GM21528 (cell line): ENCODE results near the gene RAMACL.
A peak's percentile ranks its signal among the peaks of the same experiment; 100 is the strongest.

ENCODE experiments used
- ATAC-seq: cut with Tn5 transposase; IDR thresholded peaks from one replicate; pipeline ENCODE4 v1.9.1; 2021; ENCODE audit warnings: mild to moderate bottlenecking, moderate library complexity; ENCODE audit not compliant: unreplicated experiment, low FRiP score

Gene RAMACL

GRCh38 chr6:166561771-166562359, 24.6 kb downstream of the RAMACL start:
- no peak for ATAC-seq

- ATAC-seq = no peak
Measured at GRCh38 chr6:166560222-166560621, 26.3 kb downstream of the RAMACL start.

DNA sequence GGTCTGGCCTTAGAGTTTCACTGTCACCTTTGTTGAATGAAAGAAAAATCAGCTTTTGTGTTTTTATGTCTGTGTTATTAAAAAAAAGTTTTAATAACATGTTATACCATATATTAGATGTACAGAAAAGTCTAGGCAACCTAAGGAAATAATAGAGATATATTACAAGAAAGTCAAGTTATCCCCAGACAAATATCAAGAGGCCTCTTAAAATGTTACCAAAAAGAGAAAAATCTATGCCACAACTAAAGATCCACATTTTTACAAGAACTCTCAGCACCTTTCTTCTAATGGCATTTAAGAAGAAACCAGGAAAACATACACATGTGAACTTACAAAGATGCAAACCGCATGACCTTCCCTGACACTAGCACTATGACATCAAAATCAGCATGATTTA, 26.8 kb downstream of the RAMACL start:
- ATAC-seq = no peak

GRCh38 chr6:166559211-166559610, 27.3 kb downstream of the RAMACL start:
- no peak for ATAC-seq

GRCh38 chr6:166558156-166559005, 28.1 kb downstream of the RAMACL start:
- no peak for ATAC-seq

GRCh38 chr6:166556863-166557322, 29.6 kb downstream of the RAMACL start:
- no peak for ATAC-seq

GRCh38 chr6:166556336-166556735, 30.1 kb downstream of the RAMACL start:
- no peak for ATAC-seq

DNA sequence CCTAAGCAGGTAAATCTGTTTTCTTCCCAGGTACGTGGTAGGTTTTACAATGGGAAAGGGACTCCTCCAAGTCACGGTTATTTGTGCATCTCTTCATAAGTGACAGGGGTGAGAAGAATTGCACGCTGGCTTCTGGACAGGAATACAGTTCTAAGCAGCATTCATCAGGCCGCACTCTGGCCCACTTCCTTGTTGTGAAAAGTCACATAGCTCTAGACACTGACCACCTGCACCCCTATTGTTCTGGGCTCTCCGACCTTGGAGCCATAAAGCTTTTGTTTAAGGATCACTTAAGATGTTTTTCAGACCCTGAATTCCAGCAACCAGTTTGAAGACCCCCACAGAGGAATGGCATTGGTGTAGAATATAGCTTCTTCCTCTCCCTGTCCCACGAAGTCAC, 31.4 kb downstream of the RAMACL start:
- no peak for ATAC-seq

DNA sequence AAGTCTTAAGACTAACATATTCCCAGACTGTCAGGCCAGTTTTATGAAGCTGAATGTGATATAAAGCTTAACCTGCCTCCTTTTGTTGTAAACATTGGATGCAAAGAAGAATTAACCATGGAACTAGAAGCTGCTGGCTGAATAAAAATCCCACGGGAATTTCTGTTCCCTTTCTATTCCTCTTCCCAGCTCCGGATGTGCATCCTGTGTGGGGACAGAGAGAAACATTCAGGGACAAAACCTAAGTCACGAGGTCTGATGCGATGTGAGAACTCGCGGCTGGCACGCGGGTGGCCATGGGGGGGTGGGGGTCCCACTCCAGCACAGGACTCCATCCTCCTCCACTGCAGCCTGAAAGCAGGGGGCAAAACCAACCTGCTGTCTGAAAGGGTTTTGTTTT, 32.2 kb downstream of the RAMACL start:
- no peak for ATAC-seq

DNA sequence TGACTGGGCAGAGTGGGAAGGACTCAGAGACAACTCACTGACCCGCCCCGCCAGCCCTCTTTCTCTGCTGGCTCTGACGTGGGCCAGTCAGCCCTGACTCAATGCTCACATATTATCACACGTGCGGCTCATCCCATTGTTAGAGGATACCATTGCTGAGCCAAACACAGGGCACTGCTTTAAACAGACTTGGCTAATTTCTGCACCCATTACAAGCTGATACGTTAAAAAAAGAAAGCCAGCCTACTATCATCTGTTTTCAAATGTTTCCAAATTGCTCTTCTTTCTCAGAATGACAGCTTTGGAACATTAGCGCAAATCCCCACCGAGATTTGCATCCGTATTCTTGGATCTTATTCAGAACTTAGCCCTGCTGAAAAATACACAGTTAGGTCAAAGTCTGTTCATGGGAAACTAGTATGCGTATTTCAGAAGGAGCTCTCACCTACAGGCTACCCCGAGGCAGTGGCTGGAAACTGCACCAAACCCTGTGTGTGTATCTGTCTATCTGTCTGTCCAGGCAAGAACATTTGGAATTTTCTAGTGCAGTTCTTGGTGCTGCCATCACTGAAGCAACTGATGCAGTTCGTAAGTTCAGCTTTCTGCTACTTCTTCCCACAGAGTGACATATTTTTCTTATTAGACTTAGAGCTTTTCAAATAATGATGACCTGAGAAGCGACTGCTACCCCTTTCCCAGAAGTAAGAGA, 32.8 kb downstream of the RAMACL start:
- no peak for ATAC-seq

- ATAC-seq = no peak
Measured at GRCh38 chr6:166552600-166552999, 33.9 kb downstream of the RAMACL start.

- no peak for ATAC-seq
Measured at GRCh38 chr6:166551754-166552495, 34.6 kb downstream of the RAMACL start.

- no peak for ATAC-seq
Measured at GRCh38 chr6:166546653-166547052, 39.8 kb downstream of the RAMACL start.

DNA sequence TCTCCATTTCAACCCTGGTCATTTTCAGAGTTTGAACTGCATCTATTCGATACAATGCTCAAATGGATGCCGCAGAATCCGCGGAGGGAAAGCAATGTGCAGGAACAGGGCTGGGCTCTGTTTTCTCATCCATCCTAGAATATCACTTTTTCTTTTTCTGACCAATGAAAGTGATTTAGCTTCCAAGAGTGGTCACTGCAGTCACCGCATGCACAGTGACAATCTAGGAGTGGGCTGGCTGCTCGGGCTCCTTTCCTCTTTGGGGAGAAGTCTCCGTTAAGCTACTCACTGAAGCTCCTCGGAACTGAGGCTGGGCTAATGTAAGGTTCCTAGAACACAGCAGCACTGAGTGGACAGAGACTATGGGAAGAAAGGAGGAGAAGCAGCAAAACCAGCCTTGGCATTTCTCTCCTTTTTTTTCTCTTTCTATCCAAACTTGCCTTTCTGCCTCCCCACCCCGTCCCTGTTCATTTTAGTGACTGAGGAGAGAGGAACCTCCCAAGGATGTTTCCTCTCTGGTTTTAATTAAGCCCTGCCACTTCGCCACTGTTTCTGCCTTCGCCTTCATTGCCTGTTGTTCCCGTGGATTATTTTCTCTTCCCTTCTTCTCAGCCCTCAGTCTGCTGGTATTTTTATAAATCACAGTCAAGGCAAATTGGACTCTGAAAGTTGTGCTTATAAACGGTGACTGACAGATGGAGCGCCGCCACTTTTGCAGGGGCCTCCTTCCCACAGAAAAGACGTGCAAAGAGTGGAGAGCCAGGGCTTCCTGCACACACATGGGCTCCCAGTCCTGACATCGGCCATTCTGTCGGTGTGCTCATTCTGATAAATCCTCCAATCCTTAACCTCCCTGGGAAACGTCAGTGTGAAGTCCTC, 41.1 kb downstream of the RAMACL start:
- ATAC-seq = no peak

GRCh38 chr6:166544296-166544605, 42.2 kb downstream of the RAMACL start:
- ATAC-seq = no peak

GRCh38 chr6:166543603-166544295, 42.7 kb downstream of the RAMACL start:
- no peak for ATAC-seq

GRCh38 chr6:166542580-166542912, 43.9 kb downstream of the RAMACL start:
- no peak for ATAC-seq

DNA sequence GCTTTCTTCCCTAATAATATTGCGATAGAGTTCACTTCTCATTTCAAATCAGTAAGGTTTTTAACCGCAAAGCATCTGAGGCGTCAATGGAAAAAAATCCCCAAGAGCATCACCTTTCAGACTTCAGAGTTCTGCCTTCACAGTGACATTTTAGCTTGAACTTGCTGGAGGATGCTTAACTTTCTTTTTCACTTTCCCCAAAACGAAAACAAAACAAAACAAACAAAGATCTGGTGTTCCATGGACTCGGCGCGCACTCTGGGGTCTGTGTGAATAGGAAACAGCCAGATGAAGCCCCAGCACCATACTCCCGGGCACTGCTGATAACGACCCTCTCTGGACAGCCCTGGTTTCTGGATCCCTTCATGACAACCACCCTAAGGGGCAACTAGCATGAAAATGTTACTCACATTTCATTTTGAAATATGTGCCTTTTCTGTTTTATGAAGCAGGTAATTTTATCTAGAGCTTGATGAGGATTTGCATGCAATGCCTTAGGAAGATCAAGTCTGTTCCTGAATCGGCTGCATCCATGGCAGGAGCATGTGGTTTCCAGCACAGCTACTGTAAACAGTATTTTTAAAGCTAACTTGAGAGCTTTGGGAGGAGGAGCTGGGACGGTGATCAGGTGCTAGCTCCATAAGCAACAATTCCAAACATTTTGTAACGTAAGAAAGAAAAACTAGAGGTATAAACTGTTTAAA, 44.5 kb downstream of the RAMACL start:
- ATAC-seq = no peak

GRCh38 chr6:166541366-166541765, 45.1 kb downstream of the RAMACL start:
- peak; percentile 31 for ATAC-seq
